CD4-positive, alpha-beta T cell (primary cell): Measurements from ENCODE around the gene KPNB1. TPM values are rescaled to one million over a fixed set of nuclear protein-coding genes. Genes with fewer than 3 reads are reported as not detected.
A peak's percentile ranks its signal among the peaks of the same experiment; 100 is the strongest.

ENCODE experiments used
- ATAC-seq: fragments of 200-7000 bp; cut with Tn5 transposase; one replicate; pipeline ENCODE4 v1.10.0; 2022; ENCODE audit warnings: mild to moderate bottlenecking; ENCODE audit not compliant: poor library complexity
- CTCF ChIA-PET: fragments of 350-600 bp; sonication (Branson Sonifier 250); formaldehyde crosslinking; loops from one replicate; lab custom pipeline; 2021; ENCODE audit warnings: antibody characterized with exemption, inconsistent platforms; lab: Charles Lee
- POLR2A ChIA-PET: fragments of 350-600 bp; sonication (Branson Sonifier 250); formaldehyde crosslinking; loops from one replicate; lab custom pipeline; 2021; ENCODE audit warnings: antibody characterized with exemption, inconsistent platforms; lab: Charles Lee
- DNase-seq, 14 experiments: peaks; one replicate each; pipeline ENCODE4 v3.0.0-alpha.2; 2013 to 2020; ENCODE audit warnings: mixed read lengths in 2 of 14
- H3K27ac ChIP-seq, 2 donors: one replicate each; pipeline versions ENCODE4 v1.5.1 to v1.7.0; 2013; ENCODE audit warnings: low read length in 2 of 2, low read depth in 1 of 2, mild to moderate bottlenecking in 1 of 2
- H3K27me3 ChIP-seq, 2 experiments: 1 replicate in 1 of 2; 2 replicates in 1 of 2; pipeline versions ENCODE4 v1.6.1 to v1.7.0; 2013; ENCODE audit warnings: low read length in 2 of 2, control low read depth in 1 of 2, mild to moderate bottlenecking in 1 of 2, moderate library complexity in 1 of 2; ENCODE audit not compliant: insufficient read depth in 2 of 2, control insufficient read depth in 1 of 2
- H3K36me3 ChIP-seq: one replicate; pipeline ENCODE4 v1.6.1; 2013; ENCODE audit warnings: low read length, control low read depth; ENCODE audit not compliant: insufficient read depth
- H3K4me1 ChIP-seq: one replicate; pipeline ENCODE4 v1.6.1; 2013; ENCODE audit warnings: low read length, control low read depth; ENCODE audit not compliant: insufficient read depth
- H3K4me3 ChIP-seq: one replicate; pipeline ENCODE4 v1.5.1; 2013; ENCODE audit warnings: mild to moderate bottlenecking, low read length, moderate library complexity
- H3K9me3 ChIP-seq, 2 experiments: 1 replicate in 1 of 2; 2 replicates in 1 of 2; pipeline versions ENCODE4 v1.6.1 to v1.7.0; 2013; ENCODE audit warnings: low read length in 2 of 2, mild to moderate bottlenecking in 2 of 2, control low read depth in 1 of 2, moderate library complexity in 1 of 2; ENCODE audit not compliant: control insufficient read depth in 1 of 2, insufficient read depth in 1 of 2
- H3K27ac Mint-ChIP-seq: one replicate; pipeline ENCODE4 v1.8.0; 2020; ENCODE audit warnings: mixed read lengths
- H3K27me3 Mint-ChIP-seq: one replicate; pipeline ENCODE4 v1.8.0; 2021; ENCODE audit warnings: mixed read lengths
- H3K36me3 Mint-ChIP-seq: one replicate; pipeline ENCODE4 v1.8.0; 2021; ENCODE audit warnings: low read depth, mixed read lengths
- H3K4me1 Mint-ChIP-seq: one replicate; pipeline ENCODE4 v1.8.0; 2021; ENCODE audit warnings: low read depth, mixed read lengths
- H3K4me3 Mint-ChIP-seq: one replicate; pipeline ENCODE4 v1.8.0; 2020; ENCODE audit warnings: mild to moderate bottlenecking, mixed read lengths
- H3K9me3 Mint-ChIP-seq: one replicate; pipeline ENCODE4 v1.8.0; 2020; ENCODE audit warnings: mixed read lengths
- intact Hi-C, 2 experiments: fragments of 100-400 bp; cut with DNase I in 1 of 2; cut with micrococcal nuclease in 1 of 2; formaldehyde crosslinking; loops; one replicate each; pipeline versions ENCODE4 v1.15.1 to v1.9.0; 2023 to 2025; cut with DNase I, micrococcal nuclease
- total RNA-seq, 174 experiments: library from RNA in 2 of 174; stranded (reverse) in 2 of 174; gene quantifications; one replicate each; pipeline ENCODE4 v1.2.3 and lab custom pipeline; 2021 to 2026
- TF ChIP-seq, protein P1 (sequence below): fragments of 200-600 bp; IDR thresholded peaks from one replicate; pipeline ENCODE4 v1.8.0; 2022; ENCODE audit warnings: antibody characterized with exemption, mild to moderate bottlenecking

KPNB1 gene
- total RNA-seq, 2 experiments from 2014 or later: 145 to 151 TPM

GRCh38 chr17:47725446-47726111, 75.9 kb downstream of the KPNB1 start:
- H3K4me3 ChIP-seq: no peak overlapping the region
- H3K9me3 Mint-ChIP-seq: no peaks in the 10 kb centered on the region
- peaks cover 17% of the 10 kb centered on the region for H3K4me1 Mint-ChIP-seq
- TF ChIP-seq, protein P1, sequence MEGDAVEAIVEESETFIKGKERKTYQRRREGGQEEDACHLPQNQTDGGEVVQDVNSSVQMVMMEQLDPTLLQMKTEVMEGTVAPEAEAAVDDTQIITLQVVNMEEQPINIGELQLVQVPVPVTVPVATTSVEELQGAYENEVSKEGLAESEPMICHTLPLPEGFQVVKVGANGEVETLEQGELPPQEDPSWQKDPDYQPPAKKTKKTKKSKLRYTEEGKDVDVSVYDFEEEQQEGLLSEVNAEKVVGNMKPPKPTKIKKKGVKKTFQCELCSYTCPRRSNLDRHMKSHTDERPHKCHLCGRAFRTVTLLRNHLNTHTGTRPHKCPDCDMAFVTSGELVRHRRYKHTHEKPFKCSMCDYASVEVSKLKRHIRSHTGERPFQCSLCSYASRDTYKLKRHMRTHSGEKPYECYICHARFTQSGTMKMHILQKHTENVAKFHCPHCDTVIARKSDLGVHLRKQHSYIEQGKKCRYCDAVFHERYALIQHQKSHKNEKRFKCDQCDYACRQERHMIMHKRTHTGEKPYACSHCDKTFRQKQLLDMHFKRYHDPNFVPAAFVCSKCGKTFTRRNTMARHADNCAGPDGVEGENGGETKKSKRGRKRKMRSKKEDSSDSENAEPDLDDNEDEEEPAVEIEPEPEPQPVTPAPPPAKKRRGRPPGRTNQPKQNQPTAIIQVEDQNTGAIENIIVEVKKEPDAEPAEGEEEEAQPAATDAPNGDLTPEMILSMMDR: no peak
- H3K4me3 Mint-ChIP-seq: no peak overlapping the region
- no peaks in the 10 kb centered on the region for H3K36me3 Mint-ChIP-seq
- H3K27ac Mint-ChIP-seq: no peak overlapping the region
- no peaks in the 10 kb centered on the region for H3K9me3 ChIP-seq
- ATAC-seq: no peak
- peaks cover 26% of the 10 kb centered on the region for H3K27me3 Mint-ChIP-seq
- peaks cover 54% of the 10 kb centered on the region for H3K4me1 ChIP-seq
- intact Hi-C loops: no loop called here
- ChIA-PET POLR2A (no interaction called here), CTCF (no interaction called here)
- H3K27ac ChIP-seq: no peak overlapping the region
- peaks cover 0 to 6% of the 10 kb centered on the region in 2 experiments for H3K27me3 ChIP-seq
- peak in 1 of 14 experiments; percentile 0 for DNase-seq
- no peaks in the 10 kb centered on the region for H3K36me3 ChIP-seq

DNA sequence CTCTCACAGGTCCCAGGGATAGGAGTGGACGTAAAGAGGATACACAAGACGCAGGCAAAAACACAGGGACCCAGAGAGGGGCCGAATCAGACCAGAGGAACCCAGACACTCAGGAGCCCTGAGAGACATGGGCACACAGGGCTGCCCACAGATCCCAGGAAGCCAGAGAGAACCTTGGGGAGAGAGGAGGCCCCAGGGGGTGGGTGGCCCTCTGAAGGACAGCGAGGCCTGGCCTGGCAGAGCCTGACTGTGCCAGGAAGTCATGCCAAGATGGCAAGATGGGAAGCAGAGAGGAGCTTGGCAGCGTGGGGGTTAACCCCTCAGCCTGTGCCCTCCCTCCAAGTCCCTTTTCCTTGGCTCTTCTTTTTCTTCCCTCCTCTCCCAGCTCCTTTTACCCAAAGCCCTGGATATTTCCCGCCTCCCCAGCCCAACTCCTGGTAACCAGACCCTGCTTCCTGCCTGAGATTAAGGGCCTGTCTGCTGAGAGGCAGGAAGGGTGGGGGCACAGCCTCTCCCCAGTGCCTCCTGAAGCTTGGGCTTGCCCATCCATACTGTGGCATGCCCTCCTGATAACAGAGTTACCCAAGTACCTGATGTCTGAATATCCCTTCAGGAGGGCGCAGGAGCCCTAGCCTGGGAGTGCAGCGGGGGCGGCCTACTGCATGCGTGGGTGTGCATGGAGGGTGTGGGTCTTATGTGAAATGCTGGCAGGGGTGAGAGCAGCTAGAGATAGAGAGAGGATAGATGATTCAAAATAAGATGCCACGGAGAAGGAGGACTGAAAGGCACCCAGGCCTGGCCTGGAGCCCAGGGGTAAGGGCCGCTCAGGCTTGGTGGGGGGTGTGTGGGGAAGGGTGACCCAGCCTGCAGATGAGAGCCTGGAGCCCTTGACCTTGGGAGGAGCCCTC, 77.3 kb downstream of the KPNB1 start:
- Histone ChIP-seq H3K4me3 (no peak overlapping the region), H3K27me3 (peaks cover 0 to 2% of the 10 kb centered on the region in 2 experiments), H3K27ac (no peak overlapping the region), H3K9me3 (no peaks in the 10 kb centered on the region), H3K36me3 (no peaks in the 10 kb centered on the region), H3K4me1 (peaks cover 49% of the 10 kb centered on the region)
- peaks cover 13% of the 10 kb centered on the region for H3K4me1 Mint-ChIP-seq
- DNase-seq (no peak), ATAC-seq (no peak)
- intact Hi-C loops: no loop called here
- POLR2A ChIA-PET: no interaction called here
- no peaks in the 10 kb centered on the region for H3K9me3 Mint-ChIP-seq
- CTCF ChIA-PET: interaction anchor here (0.6 kb wide), 1 partner anchor 27 kb away, joined by 4 read pairs; no protein-coding TSS in a partner anchor
- H3K4me3 Mint-ChIP-seq: peak overlapping the region; percentile 20
- peaks cover 17% of the 10 kb centered on the region for H3K27me3 Mint-ChIP-seq
- no peak overlapping the region for H3K27ac Mint-ChIP-seq
- TF ChIP-seq, protein P1: no peak
- no peaks in the 10 kb centered on the region for H3K36me3 Mint-ChIP-seq

GRCh38 chr17:47727704-47728036, 78.0 kb downstream of the KPNB1 start:
- intact Hi-C loops: no loop called here
- no peak for DNase-seq
- Histone ChIP-seq H3K27ac (no peak overlapping the region), H3K27me3 (no peaks in the 10 kb centered on the region), H3K36me3 (no peaks in the 10 kb centered on the region), H3K4me3 (no peak overlapping the region), H3K9me3 (no peaks in the 10 kb centered on the region), H3K4me1 (peaks cover 52% of the 10 kb centered on the region)
- peaks cover 20% of the 10 kb centered on the region for H3K4me1 Mint-ChIP-seq
- ChIA-PET CTCF (no interaction called here), POLR2A (no interaction called here)
- no peaks in the 10 kb centered on the region for H3K9me3 Mint-ChIP-seq
- no peak overlapping the region for H3K4me3 Mint-ChIP-seq
- H3K36me3 Mint-ChIP-seq: no peaks in the 10 kb centered on the region
- peaks cover 20% of the 10 kb centered on the region for H3K27me3 Mint-ChIP-seq
- TF ChIP-seq, protein P1: no peak
- no peak for ATAC-seq
- no peak overlapping the region for H3K27ac Mint-ChIP-seq
